C4-2B (cell line): Measurements from ENCODE around the gene FAM174C.
A peak's percentile ranks its signal among the peaks of the same experiment; 100 is the strongest.

Experiments used
- H3K27ac ChIP-seq: fragments of 450-650 bp; 2 replicates; pipeline ENCODE4 v1.5.1; 2017
- CTCF ChIP-seq: fragments of 450-650 bp; conservative IDR thresholded peaks from 2 replicates; pipeline ENCODE4 v1.5.1; 2017; ENCODE audit warnings: mild to moderate bottlenecking
- ZFX ChIP-seq: fragments of 450-650 bp; IDR thresholded peaks from 2 replicates; pipeline ENCODE4 v1.6.1; 2017

FAM174C gene

GRCh38 chr19:1245494-1246264 lies 29.7 kb upstream of the FAM174C start:
- no peak for TF ChIP-seq CTCF
- no peak for TF ChIP-seq ZFX
- H3K27ac ChIP-seq: peak overlapping the region; percentile 97

DNA sequence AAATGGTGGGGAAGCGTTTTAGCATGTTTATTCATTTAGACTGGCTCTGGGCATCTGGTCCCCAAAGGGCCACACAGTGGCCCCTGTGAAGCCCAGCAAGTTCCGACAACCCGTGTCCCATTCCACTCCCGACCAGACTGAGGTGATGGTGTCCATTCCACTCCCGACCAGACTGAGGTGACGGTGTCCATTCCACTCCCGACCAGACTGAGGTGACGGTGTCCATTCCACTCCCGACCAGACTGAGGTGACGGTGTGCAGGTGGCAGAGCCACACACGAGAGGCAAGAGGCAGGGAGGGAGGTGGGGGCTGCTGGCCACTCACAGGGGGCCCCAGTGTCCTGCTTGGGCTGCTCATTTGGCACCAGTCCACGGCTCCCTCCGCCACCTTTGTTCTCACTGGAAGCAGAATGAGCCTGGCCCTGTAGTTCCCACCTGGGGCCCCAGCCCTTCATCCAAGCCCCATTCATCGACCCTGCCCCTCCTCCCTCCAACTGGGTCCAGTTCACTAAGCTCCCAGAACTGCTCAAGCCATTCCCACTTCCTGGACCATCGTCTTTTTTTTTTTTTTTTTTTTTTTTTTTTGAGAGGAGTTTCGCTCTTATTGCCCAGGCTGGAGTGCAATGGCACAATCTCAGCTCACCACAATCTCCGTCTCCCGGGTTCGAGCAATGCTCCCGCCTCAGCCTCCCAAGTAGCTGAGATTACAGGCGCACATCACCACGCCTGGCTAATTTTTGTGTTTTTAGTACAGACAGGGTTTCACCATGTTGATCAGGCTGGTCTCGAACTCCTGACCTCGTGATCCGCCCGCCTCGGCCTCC lies 28.9 kb upstream of the FAM174C start:
- peak overlapping the region; percentile 97 for H3K27ac ChIP-seq

GRCh38 chr19:1247748-1248138 lies 27.6 kb upstream of the FAM174C start:
- no peak for TF ChIP-seq ZFX
- TF ChIP-seq CTCF: no peak
- peak overlapping the region; percentile 96 for H3K27ac ChIP-seq

- H3K27ac ChIP-seq: peak within 1 kb of the TSS; percentile 96
- TF ChIP-seq CTCF (no peak), ZFX (peak; percentile 33; the same call in 1 of the 2 replicates)
These were observed 27.1 kb upstream of the FAM174C start, which contains the start of gene MIDN for GRCh38 chr19:1248139-1248785. Gene MIDN, plus strand, starts transcription at chr19:1248583. Its CDS starts 1,714 bp downstream, at chr19:1250297.

GRCh38 chr19:1248786-1249297 lies 26.5 kb upstream of the FAM174C start:
- TF ChIP-seq ZFX: no peak
- peak; percentile 96 for TF ChIP-seq CTCF
- H3K27ac ChIP-seq: peak overlapping the region; percentile 96

GRCh38 chr19:1249298-1249989 lies 25.9 kb upstream of the FAM174C start:
- H3K27ac ChIP-seq: peak overlapping the region; percentile 96
- no peak for TF ChIP-seq ZFX

GRCh38 chr19:1249990-1250436 lies 25.3 kb upstream of the FAM174C start:
- no peak for TF ChIP-seq CTCF
- TF ChIP-seq ZFX: no peak
- H3K27ac ChIP-seq: peak overlapping the region; percentile 96
